ENCODE data around the gene GK. TPM values are rescaled to one million over a fixed set of nuclear protein-coding genes. Genes with fewer than 3 reads are reported as not detected.
"Not testable (repeated sequence)": the region's sequence is repeated elsewhere in the genome, so short reads cannot be mapped to it uniquely, and the experiment has no call there.

Gene GK
- total RNA-seq, 2 experiments from 2014 or later: 27.6 to 27.7 TPM

DNA sequence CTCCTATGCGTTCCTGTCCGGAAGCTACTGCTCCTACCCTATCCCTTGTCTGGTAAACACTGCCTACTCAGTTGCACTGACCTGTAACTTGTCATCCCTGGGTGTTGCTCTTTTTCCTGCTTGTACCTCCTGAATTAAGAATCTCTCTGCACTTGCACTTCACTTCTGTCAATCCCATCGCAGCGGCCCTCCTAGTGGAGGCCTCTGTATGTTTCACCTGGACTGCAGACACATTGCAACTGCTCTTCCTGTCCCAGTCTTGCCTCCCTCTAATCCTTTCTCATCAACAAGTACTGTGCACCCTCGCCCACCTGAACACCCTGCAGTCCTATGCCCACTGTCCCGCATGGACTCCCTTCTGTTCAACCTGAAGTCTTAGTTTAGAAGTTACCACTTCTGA lies 8.0 kb downstream of the GK start:
- no peak for DNase-seq
- TF ChIP-seq, protein P1, sequence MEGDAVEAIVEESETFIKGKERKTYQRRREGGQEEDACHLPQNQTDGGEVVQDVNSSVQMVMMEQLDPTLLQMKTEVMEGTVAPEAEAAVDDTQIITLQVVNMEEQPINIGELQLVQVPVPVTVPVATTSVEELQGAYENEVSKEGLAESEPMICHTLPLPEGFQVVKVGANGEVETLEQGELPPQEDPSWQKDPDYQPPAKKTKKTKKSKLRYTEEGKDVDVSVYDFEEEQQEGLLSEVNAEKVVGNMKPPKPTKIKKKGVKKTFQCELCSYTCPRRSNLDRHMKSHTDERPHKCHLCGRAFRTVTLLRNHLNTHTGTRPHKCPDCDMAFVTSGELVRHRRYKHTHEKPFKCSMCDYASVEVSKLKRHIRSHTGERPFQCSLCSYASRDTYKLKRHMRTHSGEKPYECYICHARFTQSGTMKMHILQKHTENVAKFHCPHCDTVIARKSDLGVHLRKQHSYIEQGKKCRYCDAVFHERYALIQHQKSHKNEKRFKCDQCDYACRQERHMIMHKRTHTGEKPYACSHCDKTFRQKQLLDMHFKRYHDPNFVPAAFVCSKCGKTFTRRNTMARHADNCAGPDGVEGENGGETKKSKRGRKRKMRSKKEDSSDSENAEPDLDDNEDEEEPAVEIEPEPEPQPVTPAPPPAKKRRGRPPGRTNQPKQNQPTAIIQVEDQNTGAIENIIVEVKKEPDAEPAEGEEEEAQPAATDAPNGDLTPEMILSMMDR (IDR thresholded peaks at IDR 0.05): no peak
- Mint-ChIP-seq H3K27ac (peak overlapping the region; percentile 29), H3K27me3 (no peaks in the 10 kb centered on the region), H3K9me3 (no peaks in the 10 kb centered on the region), H3K36me3 (ENCODE audit: low read depth) (peaks cover 23% of the 10 kb centered on the region), H3K4me1 (ENCODE audit: low read depth) (peaks cover 30% of the 10 kb centered on the region), H3K4me3 (no peak overlapping the region)
- ChIA-PET POLR2A (no interaction called here), CTCF (interaction anchor here (0.9 kb wide), 1 partner anchor 10 kb away, joined by 3 read pairs; no protein-coding TSS in a partner anchor)
- ATAC-seq: no peak
- intact Hi-C loops (cut with micrococcal nuclease): no loop called here

- H3K4me3 Mint-ChIP-seq: no peak overlapping the region
- ATAC-seq (no peak), DNase-seq (no peak)
- CTCF ChIA-PET: no interaction called here
- H3K36me3 Mint-ChIP-seq (ENCODE audit: low read depth): peaks cover 15% of the 10 kb centered on the region
- TF ChIP-seq, protein P1 (IDR thresholded peaks at IDR 0.05): no peak
- no peaks in the 10 kb centered on the region for H3K9me3 Mint-ChIP-seq
- H3K27ac Mint-ChIP-seq: no peak overlapping the region
- H3K4me1 Mint-ChIP-seq (ENCODE audit: low read depth): peaks cover 17% of the 10 kb centered on the region
- intact Hi-C loops (cut with micrococcal nuclease): no loop called here
- no peaks in the 10 kb centered on the region for H3K27me3 Mint-ChIP-seq
- POLR2A ChIA-PET: no interaction called here
Observed at GRCh38 chrX:30663322-30663721, 10.1 kb downstream of the GK start.

DNA sequence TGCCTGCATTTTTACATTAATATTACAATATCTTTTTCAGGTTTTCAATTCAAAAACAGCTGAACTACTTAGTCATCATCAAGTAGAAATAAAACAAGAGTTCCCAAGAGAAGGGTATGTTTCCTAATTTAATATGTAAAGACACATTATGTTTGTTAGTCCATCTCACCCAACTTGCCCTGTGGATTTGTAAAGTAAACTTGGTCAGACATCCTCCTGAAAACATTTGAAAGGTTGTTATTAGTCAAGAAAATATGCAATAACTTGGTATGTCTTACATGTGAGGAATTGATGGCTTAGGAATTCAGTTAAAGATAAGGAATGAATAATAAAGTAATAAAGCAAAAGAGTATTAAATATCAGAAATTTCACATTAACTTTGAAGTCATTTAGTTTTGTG lies 12.2 kb downstream of the GK start:
- intact Hi-C loops (cut with micrococcal nuclease): no loop called here
- DNase-seq (no peak), ATAC-seq (no peak)
- POLR2A ChIA-PET: no interaction called here
- H3K4me3 Mint-ChIP-seq: no peak overlapping the region
- no peaks in the 10 kb centered on the region for H3K9me3 Mint-ChIP-seq
- no peaks in the 10 kb centered on the region for H3K27me3 Mint-ChIP-seq
- CTCF ChIA-PET: no interaction called here
- TF ChIP-seq, protein P1 (IDR thresholded peaks at IDR 0.05): no peak
- peaks cover 9% of the 10 kb centered on the region for H3K4me1 Mint-ChIP-seq (ENCODE audit: low read depth)
- H3K36me3 Mint-ChIP-seq (ENCODE audit: low read depth): peaks cover 21% of the 10 kb centered on the region
- H3K27ac Mint-ChIP-seq: no peak overlapping the region

DNA sequence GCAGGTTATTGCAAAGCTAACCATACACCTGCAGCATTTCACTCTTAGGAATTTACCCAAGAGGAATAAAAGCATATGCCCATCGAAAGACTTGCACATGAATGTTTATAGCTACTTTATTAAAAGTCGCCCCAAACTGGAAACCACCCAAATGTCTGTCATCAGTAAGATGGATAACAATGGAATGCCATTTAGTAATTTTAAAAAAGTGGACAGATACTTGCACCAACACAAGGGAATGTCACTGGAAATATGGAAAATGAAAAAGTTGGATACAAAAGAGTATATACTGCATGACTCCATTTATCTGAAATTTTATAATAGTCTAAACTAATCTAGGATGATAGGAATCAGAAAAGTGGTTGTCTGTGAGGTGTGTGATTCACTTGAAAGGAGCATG lies 12.9 kb downstream of the GK start:
- POLR2A ChIA-PET: no interaction called here
- ATAC-seq (no peak), DNase-seq (no peak)
- H3K4me1 Mint-ChIP-seq (ENCODE audit: low read depth): peaks cover 7% of the 10 kb centered on the region
- no peaks in the 10 kb centered on the region for H3K27me3 Mint-ChIP-seq
- CTCF ChIA-PET: no interaction called here
- H3K27ac Mint-ChIP-seq: no peak overlapping the region
- no peaks in the 10 kb centered on the region for H3K9me3 Mint-ChIP-seq
- H3K36me3 Mint-ChIP-seq (ENCODE audit: low read depth): peaks cover 23% of the 10 kb centered on the region
- H3K4me3 Mint-ChIP-seq: no peak overlapping the region
- intact Hi-C loops (cut with micrococcal nuclease): no loop called here
- TF ChIP-seq, protein P1 (IDR thresholded peaks at IDR 0.05): no peak

DNA sequence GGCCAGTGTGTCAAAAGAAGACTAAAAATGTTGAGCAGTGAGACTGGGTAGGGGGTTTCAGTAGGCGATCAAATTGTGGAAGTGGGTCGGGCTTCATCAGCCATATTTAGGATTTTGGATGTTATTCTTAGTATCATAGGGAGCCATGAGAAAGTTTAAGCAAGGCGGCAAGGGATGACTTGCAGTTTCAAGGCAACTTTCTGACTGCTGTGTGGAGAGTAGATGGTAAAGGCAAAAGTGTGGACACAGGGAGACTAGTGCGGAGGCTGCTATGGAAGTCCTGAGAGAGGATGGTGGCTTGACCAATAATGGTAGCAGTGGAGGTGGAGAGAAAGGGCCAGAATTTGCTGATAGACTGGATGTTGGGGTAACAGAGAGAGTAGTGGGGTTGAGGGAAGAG lies 15.4 kb downstream of the GK start:
- no peak overlapping the region for H3K27ac Mint-ChIP-seq
- ATAC-seq (no peak), DNase-seq (no peak)
- TF ChIP-seq, protein P1 (IDR thresholded peaks at IDR 0.05): no peak
- H3K4me1 Mint-ChIP-seq (ENCODE audit: low read depth): peaks cover under 1% of the 10 kb centered on the region
- H3K9me3 Mint-ChIP-seq: no peaks in the 10 kb centered on the region
- POLR2A ChIA-PET: no interaction called here
- peaks cover 24% of the 10 kb centered on the region for H3K36me3 Mint-ChIP-seq (ENCODE audit: low read depth)
- H3K27me3 Mint-ChIP-seq: no peaks in the 10 kb centered on the region
- no peak overlapping the region for H3K4me3 Mint-ChIP-seq
- CTCF ChIA-PET: interaction anchor here (1.3 kb wide), 1 partner anchor 22 kb away, joined by 4 read pairs; no protein-coding TSS in a partner anchor
- intact Hi-C loops (cut with micrococcal nuclease): no loop called here

DNA sequence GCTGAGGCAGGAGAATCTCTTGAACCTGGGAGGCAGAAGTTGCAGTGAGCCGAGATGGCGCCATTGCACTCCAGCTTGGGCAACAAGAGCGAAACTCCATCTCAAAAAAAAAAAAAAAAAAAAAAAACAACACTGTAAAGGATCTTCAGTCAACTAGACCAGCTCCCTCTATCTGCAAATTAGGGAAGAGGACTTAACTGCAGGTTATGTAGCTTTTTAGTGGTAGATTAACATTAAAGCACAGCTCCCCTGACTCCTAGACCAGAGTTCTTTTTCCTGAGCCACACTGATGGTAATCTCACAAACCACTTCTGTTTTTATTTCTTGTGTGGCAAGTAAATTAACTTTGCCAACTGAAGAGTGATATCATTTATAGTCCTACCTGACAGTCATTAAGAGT lies 18.0 kb downstream of the GK start:
- DNase-seq; H3K9me3 Mint-ChIP-seq; H3K27ac Mint-ChIP-seq; ATAC-seq; H3K4me1 Mint-ChIP-seq (ENCODE audit: low read depth); H3K27me3 Mint-ChIP-seq; intact Hi-C loops (cut with micrococcal nuclease); POLR2A ChIA-PET; H3K4me3 Mint-ChIP-seq: not testable (repeated sequence)
- CTCF ChIA-PET: interaction anchor here (1.1 kb wide), 1 partner anchor 11 kb away, joined by 3 read pairs; no protein-coding TSS in a partner anchor
- H3K36me3 Mint-ChIP-seq (ENCODE audit: low read depth): peaks cover 28% of the 10 kb centered on the region
